Stimulated activated naive CD4-positive, alpha-beta T cell treated with Interleukin-2 at 50 U/mL for 16 hours (primary cell): ENCODE measurements around the gene COQ4.
"Not testable (repeated sequence)": the region's sequence is repeated elsewhere in the genome, so short reads cannot be mapped to it uniquely, and the experiment has no call there.

Source experiments
- DNase-seq: peaks from one replicate; lab custom pipeline; 2025; lab: John Stamatoyannopoulos, UW

Gene COQ4

DNA sequence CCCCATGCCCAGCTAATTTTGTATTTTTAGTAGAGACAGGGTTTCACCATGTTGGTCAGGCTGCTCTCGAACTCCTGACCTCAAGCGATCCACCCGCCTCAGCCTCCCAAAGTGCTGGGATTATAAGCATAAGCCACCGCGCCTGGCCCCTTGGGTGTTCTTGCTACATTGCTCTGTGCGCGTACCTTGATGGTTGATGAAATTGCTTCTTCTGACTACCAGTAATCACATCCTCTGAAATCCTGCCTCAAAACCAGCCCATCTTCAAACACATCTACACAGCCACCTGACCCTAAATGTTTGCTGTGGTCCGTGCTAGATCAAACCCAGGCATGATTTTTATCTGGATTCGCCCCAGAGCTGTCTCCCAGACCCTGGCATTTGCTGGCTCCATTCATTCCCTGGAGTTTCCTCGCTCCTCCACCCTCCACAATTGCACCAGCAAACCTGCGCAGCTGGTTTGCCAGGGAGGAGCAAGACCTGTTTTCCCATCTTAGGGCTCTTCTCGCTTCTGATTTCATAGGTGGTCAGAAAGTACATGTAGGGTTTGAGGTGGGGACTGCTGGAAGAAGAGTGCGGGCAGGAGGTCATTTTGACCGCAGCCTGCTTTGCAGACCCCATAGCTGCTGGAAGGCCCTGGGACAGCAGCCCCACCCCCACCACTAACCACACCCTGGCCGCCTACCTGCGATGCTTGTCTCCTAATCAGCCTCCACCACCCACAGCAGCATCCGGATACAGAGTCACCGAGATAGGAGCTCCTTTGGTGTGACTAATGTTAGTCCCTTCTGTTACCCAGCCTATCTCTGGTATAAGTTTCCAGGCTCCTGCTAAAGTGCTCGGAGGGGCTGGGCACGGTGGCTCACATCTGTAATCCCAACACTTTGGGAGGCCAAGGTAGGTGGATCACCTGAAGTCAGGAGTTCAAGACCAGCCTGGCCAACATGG, 23.8 kb upstream of the COQ4 start:
- no peak for DNase-seq

DNA sequence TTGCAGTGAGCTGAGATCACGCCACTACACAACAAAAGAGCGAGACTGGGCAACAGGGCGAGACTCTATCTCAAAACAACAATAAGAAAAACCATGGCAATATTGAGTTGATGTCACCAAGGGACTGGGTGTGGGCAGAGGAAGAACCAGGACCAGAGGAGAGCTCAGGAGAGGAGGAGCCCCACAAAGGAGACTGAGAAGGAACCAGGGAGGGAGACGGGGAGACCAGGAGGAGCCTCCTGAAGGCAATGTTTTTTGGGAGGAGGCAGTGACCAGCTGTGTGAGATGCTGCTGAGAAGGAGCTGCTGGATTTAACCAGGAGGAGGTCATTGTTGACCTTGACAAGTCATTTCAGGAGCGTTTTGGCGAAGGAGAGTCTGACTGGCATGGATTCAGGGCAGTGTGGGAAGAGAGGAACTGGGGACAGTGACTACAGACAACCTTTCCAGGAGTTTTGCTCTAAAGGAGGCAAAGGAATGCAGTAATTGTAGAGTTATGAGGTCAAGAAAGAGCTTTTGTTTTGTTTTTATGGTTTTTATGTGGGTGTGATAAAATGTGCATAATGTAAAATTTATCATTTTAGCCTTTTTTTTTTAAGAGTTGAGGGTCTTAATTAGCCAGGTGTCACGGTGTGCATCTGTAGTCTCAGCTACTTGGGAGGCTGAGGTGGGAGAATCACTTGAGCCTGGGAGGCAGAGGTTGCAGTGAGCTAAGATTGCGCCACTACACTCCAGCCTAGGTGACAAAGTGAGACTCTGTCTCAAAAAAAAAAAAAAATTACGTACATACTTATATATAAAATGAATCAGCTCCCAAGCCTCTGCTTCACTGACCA, 18.3 kb upstream of the COQ4 start:
- no peak for DNase-seq

DNA sequence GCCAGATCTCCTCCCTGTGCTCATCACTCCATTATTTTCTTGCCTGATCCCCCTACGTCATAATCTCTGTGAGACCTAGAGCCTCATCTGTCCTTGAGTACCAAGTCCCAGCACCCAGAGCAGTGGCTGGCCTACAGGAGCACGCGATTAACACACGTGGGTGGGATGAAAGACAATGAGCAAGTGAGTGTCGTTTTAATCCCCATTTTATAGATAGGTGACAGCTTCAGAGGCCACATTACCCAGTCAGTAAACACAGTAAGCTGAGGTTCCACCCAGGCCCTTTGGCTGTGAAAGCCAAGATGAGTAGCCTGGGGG, 17.7 kb upstream of the COQ4 start:
- no peak for DNase-seq

DNA sequence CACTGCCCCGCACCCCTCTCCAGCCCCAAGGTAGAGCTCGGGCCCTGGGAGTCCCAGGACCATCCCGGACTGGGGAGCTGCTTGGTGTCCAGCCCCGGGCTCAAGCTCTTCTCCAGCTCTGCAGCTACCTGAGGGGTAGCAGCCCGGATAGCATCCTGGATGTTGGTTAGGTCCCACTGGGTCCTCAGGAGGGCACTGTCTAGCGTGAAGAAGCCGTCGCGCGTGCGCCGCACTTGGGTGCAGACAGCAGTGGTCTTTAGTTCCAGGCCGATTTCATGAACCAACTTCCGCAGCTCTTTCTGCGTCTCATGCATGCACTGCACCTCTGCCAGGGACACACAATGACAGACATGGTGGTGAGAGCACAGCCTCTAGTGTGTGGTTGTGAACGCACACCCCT, 13.1 kb upstream of the COQ4 start:
- no peak for DNase-seq

DNA sequence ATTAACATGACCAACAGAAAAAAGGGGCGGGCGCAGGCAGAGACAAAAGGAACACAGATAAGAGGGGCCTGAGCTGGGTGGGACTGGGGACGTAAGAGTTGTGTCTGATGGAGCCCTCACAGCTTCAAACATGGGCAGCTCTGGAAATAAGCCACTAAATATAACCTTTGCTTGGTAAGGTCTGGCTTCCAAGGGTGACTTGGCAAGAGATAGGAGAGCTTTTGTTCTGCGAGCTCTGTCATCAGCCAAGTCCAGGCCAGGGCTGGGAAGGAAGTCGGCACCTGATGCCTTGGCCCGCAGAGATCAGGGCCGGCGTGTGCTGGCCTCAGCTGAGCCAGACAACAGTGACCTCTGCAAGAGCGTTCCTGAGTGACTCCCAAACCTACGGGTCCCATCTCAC, 12.2 kb upstream of the COQ4 start:
- no peak for DNase-seq

DNA sequence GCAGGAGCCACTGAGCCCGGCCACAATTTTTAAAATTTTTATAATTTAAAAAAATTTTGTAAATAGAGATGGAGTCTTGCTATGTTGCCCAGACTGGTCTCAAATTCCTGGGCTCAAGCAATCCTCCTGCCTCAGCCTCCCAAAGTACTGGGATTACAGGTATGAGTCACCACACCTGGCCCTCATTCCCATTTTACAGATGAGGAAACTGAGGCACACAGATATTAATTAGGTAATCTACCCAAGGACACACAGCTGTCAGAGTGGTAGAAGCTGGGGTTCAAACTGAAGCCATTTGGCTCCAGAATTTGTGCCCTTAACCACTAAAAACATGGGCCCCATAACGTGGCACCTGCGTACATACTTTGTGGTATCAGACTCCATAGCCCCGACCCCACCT, 7.9 kb upstream of the COQ4 start:
- DNase-seq: no peak

DNA sequence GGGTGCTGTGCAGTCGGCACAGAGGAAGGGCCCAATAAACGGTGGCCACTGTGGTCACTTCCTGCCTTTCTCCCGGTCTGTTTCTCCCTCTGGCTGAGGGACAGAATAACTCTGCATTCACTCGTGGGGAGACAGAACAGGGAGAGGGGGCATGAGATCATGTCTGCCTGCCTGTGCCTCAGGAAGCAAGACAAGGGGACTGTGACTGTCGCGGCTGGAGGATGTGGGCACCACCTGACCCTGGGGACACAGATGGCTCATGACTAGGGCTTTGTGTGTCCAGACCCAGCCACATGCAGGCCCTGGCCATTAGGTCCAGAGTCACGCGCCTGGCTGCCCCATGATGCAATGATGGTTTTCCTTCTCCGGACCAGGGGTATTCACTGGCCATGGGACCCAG, 6.2 kb upstream of the COQ4 start:
- no peak for DNase-seq

DNA sequence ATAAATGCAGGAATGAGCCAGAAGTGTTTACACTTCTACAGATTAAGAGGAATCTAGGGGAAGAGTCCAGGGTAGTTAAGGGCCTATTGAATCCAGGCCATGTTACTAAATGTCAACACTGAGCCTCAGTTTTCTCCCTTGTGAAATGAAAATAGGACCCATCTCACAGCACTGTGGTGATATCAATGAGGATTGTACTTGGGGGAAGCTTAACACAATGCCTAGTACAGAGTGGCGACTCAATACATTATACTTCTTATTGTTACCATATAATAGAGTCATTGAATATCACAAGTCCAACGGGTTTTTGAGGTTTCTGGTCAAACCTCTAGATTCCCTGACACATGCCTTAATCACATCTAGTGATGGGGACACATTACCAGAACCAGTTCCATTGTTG, 5.0 kb upstream of the COQ4 start:
- no peak for DNase-seq

DNA sequence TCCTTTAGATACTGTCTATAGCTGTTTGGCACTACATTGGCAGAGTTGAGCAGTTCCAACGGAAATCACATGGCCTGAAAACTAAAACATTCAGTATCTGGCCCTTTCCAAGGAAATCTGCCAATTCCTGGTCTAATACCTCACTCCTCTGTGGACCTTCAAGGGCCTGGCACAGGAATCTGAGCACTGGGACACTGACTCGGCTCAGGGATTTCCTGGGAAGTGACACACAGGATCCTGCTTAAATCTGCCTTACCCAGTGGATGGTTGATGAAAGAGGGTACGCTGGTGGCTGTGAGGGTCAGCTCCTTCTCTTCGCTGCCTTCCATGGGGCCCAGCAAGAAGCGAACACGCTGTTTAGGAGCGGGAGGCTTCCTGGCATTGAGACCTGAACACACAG, 1.3 kb upstream of the COQ4 start:
- no peak for DNase-seq

DNA sequence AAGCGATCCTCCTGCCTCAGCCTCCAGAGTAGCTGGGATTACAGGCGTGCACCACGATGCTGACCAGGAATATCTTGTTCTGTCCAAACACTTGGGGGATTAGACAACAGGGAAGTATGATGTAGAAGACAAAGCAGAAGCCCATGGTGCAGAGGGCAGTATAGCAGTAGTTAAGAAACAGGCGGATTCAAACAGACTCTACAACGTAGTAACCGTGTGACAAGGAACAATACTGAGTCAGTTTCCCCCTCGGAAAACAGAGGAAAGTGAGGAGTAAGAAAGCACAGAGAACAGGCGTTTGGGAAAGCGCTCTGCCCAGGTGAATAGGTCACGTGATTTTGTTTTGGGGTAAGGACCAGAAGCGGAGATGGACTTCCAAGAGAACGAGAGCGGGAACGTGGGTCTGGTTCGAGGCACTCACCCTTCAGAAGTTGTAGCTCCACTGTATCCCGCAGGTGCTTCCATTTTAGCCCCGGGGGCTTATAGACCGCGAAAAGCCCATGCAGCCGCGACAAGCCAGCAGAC, 698 bp upstream of the COQ4 start:
- DNase-seq: no peak

DNA sequence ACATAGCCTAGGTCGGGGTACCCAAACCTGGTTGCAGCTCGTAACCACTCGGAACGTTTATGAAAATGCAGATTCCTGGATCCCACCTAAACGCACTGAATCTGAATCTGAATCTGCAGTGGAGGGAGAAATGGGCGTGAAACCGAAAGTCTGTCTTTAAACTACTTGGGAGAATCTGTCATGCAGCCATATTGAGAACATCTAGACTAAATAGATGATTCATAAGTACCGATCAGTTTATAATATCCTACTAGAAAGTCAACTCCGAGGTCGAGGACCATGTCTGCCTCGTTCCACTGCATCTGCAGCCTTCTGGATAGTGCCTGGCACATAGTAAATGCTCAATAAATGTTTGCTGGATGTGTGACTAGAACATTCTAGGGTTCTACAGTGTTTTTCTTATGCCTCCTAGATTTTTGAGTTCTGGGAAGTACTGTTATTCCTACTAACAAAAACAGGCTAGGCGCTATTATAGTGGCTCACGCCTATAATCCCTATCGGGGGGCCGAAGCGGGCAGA, 632 bp downstream of the COQ4 start:
- no peak for DNase-seq

DNA sequence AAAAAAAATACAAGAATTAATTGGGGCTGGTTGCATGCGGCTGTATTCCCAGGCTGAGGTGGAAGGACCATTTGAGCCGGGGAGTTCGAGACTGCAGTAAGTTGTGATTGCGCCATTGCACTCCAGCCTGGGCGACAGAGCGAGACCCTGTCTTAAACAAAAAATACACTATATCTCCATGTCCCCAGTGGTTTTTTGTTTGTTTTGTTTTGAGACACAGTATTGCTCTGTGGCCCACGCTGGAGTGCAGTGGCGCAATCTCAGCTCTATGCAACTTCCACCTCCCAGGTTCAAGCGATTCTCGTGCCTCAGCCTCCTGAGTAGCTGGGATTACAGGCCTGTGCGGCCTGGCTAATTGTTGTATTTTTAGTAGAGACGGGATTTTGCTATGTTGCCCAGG, 1.2 kb downstream of the COQ4 start:
- DNase-seq: no peak

DNA sequence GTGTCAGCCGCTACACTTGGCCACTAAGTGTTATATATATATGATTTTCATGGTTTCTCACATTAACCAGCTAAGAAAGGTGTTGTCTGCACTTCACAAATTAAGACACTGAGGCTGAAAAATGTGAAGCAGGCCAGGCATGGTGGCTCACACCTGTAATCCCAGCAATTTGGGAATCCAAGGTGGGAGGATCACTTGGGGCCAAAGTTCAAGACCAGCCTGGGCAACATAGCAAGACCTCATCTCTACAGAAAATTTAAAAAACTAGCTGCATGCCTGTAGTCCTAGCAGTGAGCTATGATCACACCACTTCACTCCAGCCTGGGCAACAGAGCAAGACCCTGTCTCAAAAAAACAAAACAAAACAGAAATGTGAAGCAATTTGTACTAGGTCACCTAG, 1.8 kb downstream of the COQ4 start:
- DNase-seq: no peak

DNA sequence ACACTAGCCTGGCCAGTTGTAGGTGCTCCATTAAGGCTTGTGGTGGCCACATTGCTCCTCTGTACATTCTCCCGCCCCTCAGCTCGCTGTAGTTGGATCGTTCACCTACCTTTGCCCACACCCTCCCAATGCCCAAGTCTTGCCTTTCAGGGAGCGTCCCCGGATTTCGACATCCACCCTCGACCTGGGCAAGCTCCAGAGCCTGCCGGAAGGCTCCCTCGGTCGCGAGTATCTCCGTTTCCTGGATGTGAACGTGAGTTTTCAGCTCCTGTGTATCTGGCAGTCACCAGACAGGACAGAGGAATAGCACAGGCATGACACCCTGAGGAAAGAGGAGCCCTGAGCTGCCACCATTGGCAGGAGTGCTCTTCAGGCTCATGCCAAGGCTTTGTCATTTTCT, 3.0 kb downstream of the COQ4 start:
- DNase-seq: no peak

DNA sequence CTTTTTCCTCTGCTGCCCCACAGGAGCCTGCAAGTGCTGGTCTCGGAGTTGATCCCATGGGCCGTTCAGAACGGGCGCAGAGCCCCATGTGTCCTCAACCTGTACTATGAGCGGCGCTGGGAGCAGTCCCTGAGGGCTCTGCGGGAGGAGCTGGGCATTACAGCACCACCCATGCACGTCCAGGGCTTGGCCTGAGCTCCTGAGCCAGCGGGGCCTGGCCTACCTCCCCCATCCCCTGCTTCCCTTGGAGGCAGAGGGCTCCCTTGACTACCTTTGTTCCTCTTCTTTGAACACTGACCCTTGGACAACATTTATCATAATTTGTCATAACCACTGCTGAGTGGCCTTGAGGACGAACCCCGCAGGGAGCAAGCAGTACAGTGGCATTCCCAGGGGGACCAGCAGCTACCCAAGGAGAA, 10.8 kb downstream of the COQ4 start:
- no peak for DNase-seq

DNA sequence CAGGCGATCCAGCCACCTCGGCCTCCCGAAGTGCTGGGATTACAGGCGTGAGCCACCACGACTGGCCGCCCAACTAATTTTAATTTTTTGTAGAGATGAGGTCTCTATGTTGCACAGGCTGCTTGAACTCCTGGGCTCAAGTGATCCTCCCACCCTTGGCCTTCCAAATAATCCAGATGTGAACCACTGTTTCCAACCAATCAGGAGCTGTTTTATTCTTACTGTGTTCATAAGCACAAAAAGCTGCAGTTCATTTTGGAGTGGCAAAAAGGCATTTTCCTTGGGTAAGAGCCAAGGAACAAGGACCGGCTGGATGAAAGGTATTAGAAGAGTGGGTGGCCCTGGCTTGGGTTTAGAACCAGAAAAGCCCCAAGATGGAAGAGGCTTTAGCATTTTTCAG, 12.5 kb downstream of the COQ4 start:
- no peak for DNase-seq

DNA sequence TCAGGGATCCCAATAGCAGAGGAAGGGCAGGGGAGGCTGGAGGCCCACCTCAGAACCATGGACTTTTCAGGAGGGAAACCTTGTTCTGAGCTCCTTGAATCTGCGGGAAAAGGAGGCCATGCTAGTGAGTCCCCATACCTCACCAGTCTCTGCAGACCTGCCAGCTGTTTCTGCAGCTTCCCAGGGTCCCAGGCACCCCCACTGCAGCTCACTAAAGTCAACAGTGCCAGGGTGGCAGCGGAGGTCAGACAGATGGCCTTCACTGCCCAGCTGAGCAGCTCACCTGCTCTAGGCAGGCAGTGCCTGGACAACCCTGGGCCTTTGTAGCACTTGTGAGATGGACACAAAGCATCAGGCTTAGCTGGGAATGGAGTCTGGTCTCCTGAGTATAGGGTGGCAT, 13.3 kb downstream of the COQ4 start:
- no peak for DNase-seq

DNA sequence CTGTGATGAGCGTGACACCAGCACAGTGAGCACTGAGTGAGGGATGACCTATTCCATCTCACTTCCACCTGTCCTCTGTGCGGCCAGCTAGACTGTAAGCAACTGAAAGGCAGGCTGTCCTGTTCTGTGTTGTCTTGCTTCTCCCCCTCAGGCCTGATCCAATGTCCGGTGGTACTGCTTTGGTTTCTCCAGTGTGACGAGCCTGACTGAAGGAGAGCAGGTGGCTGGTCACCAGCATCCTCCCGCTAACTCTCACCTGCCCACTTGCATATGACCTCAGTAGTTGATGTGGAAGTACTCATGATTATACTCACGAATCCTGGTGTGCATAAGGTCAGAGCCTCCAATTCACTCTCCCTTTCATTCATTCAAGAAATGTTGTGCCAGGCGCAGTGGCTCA, 15.3 kb downstream of the COQ4 start:
- no peak for DNase-seq

DNA sequence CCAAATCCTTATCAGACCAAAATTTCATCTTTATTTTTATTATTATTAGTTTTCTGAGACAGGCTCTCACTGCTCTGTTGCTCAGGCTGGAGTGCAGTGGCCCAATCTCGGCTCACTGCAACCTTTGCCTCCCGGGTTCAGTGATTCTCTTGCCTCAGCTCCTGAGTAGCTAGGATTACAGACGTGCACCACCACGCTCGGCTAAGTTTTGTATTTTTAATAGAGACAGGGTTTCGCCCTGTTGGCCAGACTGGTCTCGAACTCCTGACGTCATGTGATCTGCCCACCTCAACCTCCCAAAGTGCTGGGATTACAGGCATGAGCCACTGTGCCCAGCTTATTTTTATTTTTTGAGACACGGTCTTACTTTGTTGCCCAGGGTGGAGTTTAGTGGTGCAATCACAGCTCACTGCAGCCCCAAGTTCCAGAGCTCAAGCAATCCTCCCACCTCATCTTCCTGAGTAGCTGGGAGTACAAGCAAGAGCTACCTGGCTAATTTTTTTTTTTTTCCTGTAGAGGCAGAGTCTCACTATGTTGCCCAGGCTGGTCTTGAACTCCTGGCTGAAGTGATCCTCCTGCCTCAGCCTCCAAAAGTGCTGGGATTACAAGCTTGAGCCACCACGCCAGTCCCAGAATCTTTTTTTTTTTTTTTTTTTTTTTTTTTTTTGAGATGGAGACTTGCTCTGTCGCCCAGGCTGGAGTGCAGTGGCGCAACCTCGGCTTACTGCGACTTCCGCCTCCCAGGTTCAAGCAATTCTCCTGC, 16.4 kb downstream of the COQ4 start:
- not testable (repeated sequence) for DNase-seq

DNA sequence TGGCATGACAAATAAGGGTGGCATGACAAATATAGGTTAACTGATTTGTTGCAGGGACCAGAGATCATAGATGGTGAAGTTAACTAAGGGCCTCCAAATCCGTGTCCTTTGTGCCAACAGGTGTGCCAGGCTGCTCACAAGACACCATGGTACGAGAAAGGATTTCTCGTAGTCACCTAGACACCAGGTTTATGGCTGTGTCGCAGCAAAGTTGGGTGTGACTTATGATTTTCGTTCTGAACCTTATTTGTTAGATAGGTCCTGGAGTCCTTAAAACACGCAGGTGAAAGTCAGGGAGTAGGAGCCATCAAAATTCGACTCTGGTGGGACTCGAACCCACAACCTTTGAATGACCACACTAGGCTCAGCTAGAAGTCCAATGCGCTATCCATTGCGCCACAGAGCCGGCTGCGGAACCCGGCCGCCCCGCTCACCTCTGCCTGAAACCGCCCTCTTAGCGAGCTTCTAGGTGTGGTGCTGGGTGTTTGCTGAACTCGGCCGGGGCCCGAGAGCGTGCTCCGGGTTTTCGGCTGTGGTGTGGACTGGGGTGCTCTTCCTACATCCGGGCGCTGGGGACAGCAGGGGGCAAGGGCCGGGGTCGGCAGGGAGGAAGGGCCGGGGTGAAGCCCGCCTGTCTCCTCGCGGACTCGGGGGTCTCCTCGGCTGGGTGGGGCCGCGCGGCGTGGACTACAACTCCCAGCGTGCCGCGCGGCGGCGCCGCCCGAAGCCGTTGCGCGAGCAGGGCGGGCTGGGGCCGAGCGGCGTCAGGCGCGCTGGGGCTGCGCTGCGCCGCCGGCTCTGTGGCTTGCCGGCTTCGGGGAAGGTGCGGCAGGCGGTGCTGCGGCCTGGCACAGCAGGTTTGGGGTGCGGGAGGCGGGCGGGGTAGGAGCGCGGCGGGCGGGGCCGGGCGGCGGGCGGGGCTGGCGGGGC, 17.4 kb downstream of the COQ4 start, which contains the start of gene SLC27A4:
SLC27A4 (plus strand) TSS at position 767 of the 930 bp plus-strand sequence. CDS start 2,606 bp downstream, outside the sequence.
- DNase-seq: peak; percentile 81
